SU-DHL-6 (cell line): ENCODE results near the gene RAPH1.
"Not testable (repeated sequence)": the region's sequence is repeated elsewhere in the genome, so short reads cannot be mapped to it uniquely, and the experiment has no call there.

ENCODE experiments used
- H2AFZ ChIP-seq: fragments of 200-600 bp; sonication (generic); 2 replicates; pipeline ENCODE4 v1.6.1; 2014; ENCODE audit warnings: low read depth, mild to moderate bottlenecking, moderate library complexity, mixed read lengths, antibody characterized with exemption, low read length; ENCODE audit not compliant: severe bottlenecking
- H3F3A ChIP-seq: fragments of 200-600 bp; shearing (Covaris generic); 2 replicates; pipeline ENCODE4 v1.6.0; 2016; ENCODE audit warnings: antibody characterized with exemption, mild to moderate bottlenecking; ENCODE audit not compliant: insufficient read depth
- H3K27ac ChIP-seq: fragments of 200-600 bp; sonication (generic); 2 replicates; pipeline ENCODE4 v1.5.1; 2016; ENCODE audit warnings: low read depth, mild to moderate bottlenecking, low read length, moderate library complexity, mixed read lengths
- H3K27me3 ChIP-seq: fragments of 200-600 bp; sonication (generic), shearing (Covaris generic); 2 replicates; pipeline ENCODE4 v1.6.0; 2014; ENCODE audit warnings: mild to moderate bottlenecking, low read length
- H3K36me3 ChIP-seq: fragments of 200-600 bp; sonication (generic); 2 replicates; pipeline ENCODE4 v1.6.1; 2014; ENCODE audit warnings: mild to moderate bottlenecking, low read length, mixed read lengths
- H3K4me2 ChIP-seq: fragments of 300-600, 200-600 bp; shearing (Covaris generic), sonication (generic); 2 replicates; pipeline ENCODE4 v1.6.0; 2014; ENCODE audit warnings: low read length, low read depth, mild to moderate bottlenecking; ENCODE audit not compliant: poor library complexity, severe bottlenecking
- H3K4me3 ChIP-seq: fragments of 200-600 bp; sonication (generic); 2 replicates; pipeline ENCODE4 v1.5.1; 2014; ENCODE audit warnings: antibody characterized with exemption, low read length, mild to moderate bottlenecking, mixed read lengths; ENCODE audit not compliant: insufficient read depth, poor library complexity, severe bottlenecking
- H3K79me2 ChIP-seq: fragments of 200-600 bp; sonication (generic); 2 replicates; pipeline ENCODE4 v1.6.1; 2014; ENCODE audit warnings: mild to moderate bottlenecking, low read length, moderate library complexity; ENCODE audit not compliant: insufficient read depth
- H3K9ac ChIP-seq: fragments of 200-600 bp; sonication (generic); 2 replicates; pipeline ENCODE4 v1.7.0; 2014; ENCODE audit warnings: mild to moderate bottlenecking, low read length
- H3K9me2 ChIP-seq: fragments of 200-600 bp; sonication (generic); replicated peaks from 2 replicates; pipeline ENCODE4 v1.6.1; 2014; ENCODE audit warnings: low read length; ENCODE audit not compliant: insufficient read depth
- H3K9me3 ChIP-seq: fragments of 200-600 bp; sonication (generic); 2 replicates; pipeline ENCODE4 v1.6.1; 2014; ENCODE audit warnings: low read length, mixed read lengths; ENCODE audit not compliant: insufficient read depth
- H4K20me1 ChIP-seq: fragments of 200-600 bp; sonication (generic); 2 replicates; pipeline ENCODE4 v1.6.1; 2014; ENCODE audit warnings: low read depth, mild to moderate bottlenecking, antibody characterized with exemption, low read length, moderate library complexity, mixed read lengths
- EZH2phosphoT487 ChIP-seq: fragments of 200-600 bp; sonication (generic), shearing (Covaris generic); conservative IDR thresholded peaks from 2 replicates; pipeline ENCODE4 v1.6.1; 2018; ENCODE audit warnings: mild to moderate bottlenecking, antibody characterized with exemption, low read length, moderate library complexity, mixed read lengths
- TF ChIP-seq, protein P1 (sequence below): fragments of 200-600 bp; sonication (generic); IDR thresholded peaks from one replicate; pipeline ENCODE4 v1.5.1; 2017; ENCODE audit warnings: antibody characterized with exemption, mild to moderate bottlenecking, low read length, moderate library complexity; ENCODE audit not compliant: insufficient read depth, poor library complexity, severe bottlenecking

RAPH1 gene

DNA sequence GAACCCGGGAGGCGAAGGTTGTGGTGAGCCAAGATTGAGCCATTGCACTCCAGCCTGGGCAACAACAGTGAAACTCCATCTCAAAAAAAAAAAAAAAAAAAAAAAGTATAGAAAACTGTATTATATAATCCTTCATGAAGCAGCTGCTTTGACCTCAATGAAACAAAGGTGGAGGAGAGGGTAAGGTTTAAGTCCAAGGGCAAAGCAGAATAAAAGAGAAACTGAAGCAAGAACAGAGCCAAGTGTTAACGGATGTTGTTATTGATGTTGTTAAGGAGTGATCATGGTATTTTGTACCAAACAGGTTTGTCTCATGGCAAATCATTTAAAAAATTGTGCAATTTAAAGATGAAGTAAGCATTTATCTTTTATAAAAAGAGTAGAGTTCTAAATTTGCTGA, 7.4 kb downstream of the RAPH1 start:
- H2AFZ ChIP-seq, result no peak overlapping the region
- TF ChIP-seq, protein P1, sequence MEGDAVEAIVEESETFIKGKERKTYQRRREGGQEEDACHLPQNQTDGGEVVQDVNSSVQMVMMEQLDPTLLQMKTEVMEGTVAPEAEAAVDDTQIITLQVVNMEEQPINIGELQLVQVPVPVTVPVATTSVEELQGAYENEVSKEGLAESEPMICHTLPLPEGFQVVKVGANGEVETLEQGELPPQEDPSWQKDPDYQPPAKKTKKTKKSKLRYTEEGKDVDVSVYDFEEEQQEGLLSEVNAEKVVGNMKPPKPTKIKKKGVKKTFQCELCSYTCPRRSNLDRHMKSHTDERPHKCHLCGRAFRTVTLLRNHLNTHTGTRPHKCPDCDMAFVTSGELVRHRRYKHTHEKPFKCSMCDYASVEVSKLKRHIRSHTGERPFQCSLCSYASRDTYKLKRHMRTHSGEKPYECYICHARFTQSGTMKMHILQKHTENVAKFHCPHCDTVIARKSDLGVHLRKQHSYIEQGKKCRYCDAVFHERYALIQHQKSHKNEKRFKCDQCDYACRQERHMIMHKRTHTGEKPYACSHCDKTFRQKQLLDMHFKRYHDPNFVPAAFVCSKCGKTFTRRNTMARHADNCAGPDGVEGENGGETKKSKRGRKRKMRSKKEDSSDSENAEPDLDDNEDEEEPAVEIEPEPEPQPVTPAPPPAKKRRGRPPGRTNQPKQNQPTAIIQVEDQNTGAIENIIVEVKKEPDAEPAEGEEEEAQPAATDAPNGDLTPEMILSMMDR, result no peak
- TF ChIP-seq EZH2phosphoT487, result no peak
- H3F3A ChIP-seq, result peaks cover 5% of the 10 kb centered on the region; the same call in 1 of the 2 replicates
- no peaks in the 10 kb centered on the region for H3K27me3 ChIP-seq
- H3K27ac ChIP-seq, result no peak overlapping the region
- H3K9ac ChIP-seq, result no peak overlapping the region
- H4K20me1 ChIP-seq, result no peaks in the 10 kb centered on the region
- no peaks in the 10 kb centered on the region for H3K9me3 ChIP-seq
- H3K4me3 ChIP-seq, result no peak overlapping the region
- no peaks in the 10 kb centered on the region for H3K36me3 ChIP-seq
- no peaks in the 10 kb centered on the region for H3K79me2 ChIP-seq
- no peaks in the 10 kb centered on the region for H3K9me2 ChIP-seq
- no peak overlapping the region for H3K4me2 ChIP-seq

DNA sequence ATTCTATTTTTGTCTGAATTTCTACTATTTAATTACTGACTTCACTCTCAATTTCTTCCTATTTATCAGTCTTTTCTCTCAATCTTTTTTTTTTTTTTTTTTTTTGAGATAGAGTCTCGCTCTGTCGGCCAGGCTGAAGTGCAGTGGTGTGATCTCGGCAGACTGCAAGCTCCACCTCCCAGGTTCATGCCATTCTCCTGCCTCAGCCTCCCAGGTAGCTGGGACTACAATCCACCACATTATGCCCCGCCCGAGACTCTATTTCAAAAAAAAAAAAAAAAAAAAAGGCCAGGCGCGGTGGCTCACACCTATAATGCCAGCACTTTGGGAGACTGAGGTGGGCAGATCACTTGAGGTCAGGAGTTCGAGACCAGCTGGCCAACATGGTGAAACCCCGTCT, 21.8 kb downstream of the RAPH1 start:
- not testable (repeated sequence) for H3K27ac ChIP-seq, H3K27me3 ChIP-seq, H3K79me2 ChIP-seq, H4K20me1 ChIP-seq, H2AFZ ChIP-seq, H3F3A ChIP-seq, H3K4me2 ChIP-seq, H3K36me3 ChIP-seq, H3K9me3 ChIP-seq, H3K4me3 ChIP-seq, H3K9ac ChIP-seq, H3K9me2 ChIP-seq

DNA sequence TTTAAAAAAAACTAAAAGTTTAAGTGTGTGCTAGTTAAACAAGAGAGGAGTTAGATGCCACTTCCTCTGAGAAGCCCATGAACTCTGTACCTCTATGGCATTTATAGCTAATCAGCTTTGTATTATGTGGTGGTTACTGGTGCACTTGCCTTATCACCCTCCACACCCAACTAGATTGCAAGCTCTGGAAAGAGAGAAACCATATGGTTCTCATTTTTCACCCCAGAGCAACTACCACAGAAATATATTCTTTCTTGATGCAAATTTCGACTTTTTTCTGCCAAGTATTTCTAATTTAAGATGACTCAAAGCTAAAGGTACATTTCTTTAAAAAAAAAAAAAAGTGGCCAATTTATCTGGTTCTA, 24.2 kb downstream of the RAPH1 start:
- no peaks in the 10 kb centered on the region for H4K20me1 ChIP-seq
- TF ChIP-seq, protein P1, result no peak
- no peak for TF ChIP-seq EZH2phosphoT487
- no peaks in the 10 kb centered on the region for H3K36me3 ChIP-seq
- H3K4me2 ChIP-seq, result no peak overlapping the region
- H3K4me3 ChIP-seq, result no peak overlapping the region
- no peak overlapping the region for H2AFZ ChIP-seq
- no peak overlapping the region for H3K9ac ChIP-seq
- H3K27ac ChIP-seq, result no peak overlapping the region
- no peaks in the 10 kb centered on the region for H3K9me3 ChIP-seq
- no peaks in the 10 kb centered on the region for H3K79me2 ChIP-seq
- no peaks in the 10 kb centered on the region for H3K9me2 ChIP-seq
- no peaks in the 10 kb centered on the region for H3K27me3 ChIP-seq
- no peaks in the 10 kb centered on the region for H3F3A ChIP-seq

DNA sequence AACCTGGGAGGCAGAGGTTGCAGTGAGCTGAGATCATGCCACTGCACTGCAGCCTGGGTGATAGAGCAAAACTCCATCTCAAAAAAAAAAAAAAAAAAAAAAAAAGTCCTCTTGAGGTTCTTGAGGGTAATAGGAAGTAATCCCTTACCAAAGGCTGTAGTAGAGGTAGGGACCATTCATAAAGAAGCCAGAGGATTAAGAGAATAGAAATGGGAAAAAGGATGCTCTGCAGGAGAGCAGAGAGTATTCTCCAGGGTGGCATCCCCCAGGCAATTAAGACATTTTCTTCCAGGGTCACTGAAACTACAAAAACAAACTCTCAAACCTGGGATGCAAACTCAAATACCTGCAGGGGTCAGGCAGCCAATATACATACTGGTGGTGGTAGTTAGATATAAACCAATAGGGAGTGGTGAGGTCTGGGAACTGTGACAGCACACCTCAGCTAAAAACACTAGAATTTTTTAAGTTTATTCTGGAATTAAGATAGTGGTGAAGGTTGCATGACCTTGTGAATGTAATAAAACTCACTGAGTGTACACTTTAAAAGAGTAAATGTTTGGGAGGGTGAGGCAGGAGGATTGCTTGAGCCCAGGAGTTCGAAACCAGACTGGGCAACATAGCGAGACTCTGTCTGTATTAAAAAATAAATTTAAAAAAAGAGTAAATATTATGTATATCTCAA, 24.7 kb downstream of the RAPH1 start:
- no peak overlapping the region for H3K4me2 ChIP-seq
- no peak overlapping the region for H3K9ac ChIP-seq
- H3K27me3 ChIP-seq, result no peaks in the 10 kb centered on the region
- H3F3A ChIP-seq, result no peaks in the 10 kb centered on the region
- no peaks in the 10 kb centered on the region for H4K20me1 ChIP-seq
- H2AFZ ChIP-seq, result no peak overlapping the region
- H3K4me3 ChIP-seq, result no peak overlapping the region
- no peaks in the 10 kb centered on the region for H3K9me2 ChIP-seq
- H3K9me3 ChIP-seq, result no peaks in the 10 kb centered on the region
- H3K79me2 ChIP-seq, result no peaks in the 10 kb centered on the region
- H3K27ac ChIP-seq, result no peak overlapping the region
- H3K36me3 ChIP-seq, result no peaks in the 10 kb centered on the region
- no peak for TF ChIP-seq EZH2phosphoT487
- TF ChIP-seq, protein P1, result no peak

DNA sequence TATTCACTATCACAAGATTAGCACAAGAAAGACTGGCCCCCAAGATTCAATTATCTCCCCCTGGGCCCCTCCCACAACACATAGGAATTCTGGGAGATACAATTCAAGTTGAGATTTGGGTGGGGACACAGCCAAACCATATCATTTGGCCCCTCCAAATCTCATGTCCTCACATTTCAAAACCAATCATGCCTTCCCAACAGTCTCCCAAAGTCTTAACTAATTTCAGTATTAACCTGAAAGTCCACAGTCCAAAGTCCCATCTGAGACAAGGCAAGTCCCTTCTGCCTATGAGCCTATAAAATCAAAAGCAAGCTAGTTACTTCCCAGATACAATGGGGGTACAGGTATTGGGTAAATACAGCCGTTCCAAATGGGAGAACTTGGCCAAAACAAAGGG, 31.6 kb downstream of the RAPH1 start:
- not testable (repeated sequence) for H3K27me3 ChIP-seq, H3K27ac ChIP-seq, H3K4me2 ChIP-seq, H3K9ac ChIP-seq, H3K79me2 ChIP-seq, H3K9me3 ChIP-seq, H3F3A ChIP-seq, H4K20me1 ChIP-seq, H3K9me2 ChIP-seq, H3K36me3 ChIP-seq, H3K4me3 ChIP-seq, H2AFZ ChIP-seq
